Measurements from ENCODE around the gene HIF1A. TPM values are rescaled to one million over a fixed set of nuclear protein-coding genes. Genes with fewer than 3 reads are reported as not detected.

The HIF1A gene
- total and polyA plus RNA-seq, 2 donors (not counting 3 experiments of a cell fraction or from before 2014, with no cell fraction given): 58.3 to 179 TPM

GRCh38 chr14:61655777-61656176 lies 39.5 kb upstream of the HIF1A start:
- H3K36me3 ChIP-seq (ENCODE audit: control insufficient read depth in 2 of 2, extremely low read depth in 1 of 2, insufficient read depth in 2 of 2, low read length in 2 of 2): no peaks in the 10 kb centered on the region
- POLR2A ChIA-PET: interaction anchor here (0.7 kb wide), 1 partner anchor 86 kb away, joined by 3 read pairs; no protein-coding TSS in a partner anchor
- H3K79me2 ChIP-seq (ENCODE audit: control insufficient read depth, insufficient read depth, low read length): no peaks in the 10 kb centered on the region
- H2AFZ ChIP-seq (ENCODE audit: low read depth, low read length): no peak overlapping the region
- no peak overlapping the region for H3K27ac ChIP-seq (ENCODE audit: insufficient read depth, low read depth, low read length)
- H4K20me1 ChIP-seq (replicated peaks; ENCODE audit: control insufficient read depth, extremely low read depth, insufficient read depth, low read length): no peaks in the 10 kb centered on the region
- no peak overlapping the region for H3K4me2 ChIP-seq (ENCODE audit: insufficient read depth, low read length)
- no peak for TF ChIP-seq POLR2A (IDR thresholded peaks at IDR 0.05; ENCODE audit: low read depth, low read length)
- no peak for TF ChIP-seq CTCF (IDR thresholded peaks at IDR 0.05; ENCODE audit: extremely low read depth in 1 of 2, insufficient read depth in 1 of 2, low read depth in 1 of 2, low read length in 2 of 2)
- no peak for TF ChIP-seq MAX (IDR thresholded peaks at IDR 0.05; ENCODE audit: insufficient read depth, insufficient read length)
- TF ChIP-seq FOS (IDR thresholded peaks at IDR 0.05; ENCODE audit: borderline replicate concordance, insufficient read depth, low read length): no peak
- no peak for TF ChIP-seq EZH2 (IDR thresholded peaks at IDR 0.05; ENCODE audit: borderline replicate concordance, low read depth, low read length, severe bottlenecking)
- no peak for TF ChIP-seq POLR2AphosphoS5 (IDR thresholded peaks at IDR 0.05; ENCODE audit: insufficient read depth, low read depth, low read length)
- TF ChIP-seq GATA2 (IDR thresholded peaks at IDR 0.05; ENCODE audit: insufficient read depth, insufficient read length, low read depth, low read length): no peak
- TF ChIP-seq JUN (IDR thresholded peaks at IDR 0.05; ENCODE audit: borderline replicate concordance, insufficient read depth, insufficient read length, low read depth): no peak
- TF ChIP-seq MYC (IDR thresholded peaks at IDR 0.05; ENCODE audit: low read depth, low read length): no peak
- H3K27me3 ChIP-seq (ENCODE audit: control insufficient read depth in 2 of 2, insufficient read depth in 2 of 2, low read length in 2 of 2): no peaks in the 10 kb centered on the region
- H3K4me1 ChIP-seq (ENCODE audit: control insufficient read depth, extremely low read depth, insufficient read depth, low read length): peaks cover 26% of the 10 kb centered on the region
- H3K9me1 ChIP-seq (replicated peaks; ENCODE audit: control insufficient read depth, extremely low read depth, insufficient read depth, low read length): no peaks in the 10 kb centered on the region
- FAIRE-seq (no peak), DNase-seq (ENCODE audit: low read depth, low spot score) (no peak)
- dilution Hi-C loops (cut with MboI; ENCODE audit: extremely low pct_ligation_motif_present, low sequenced_read_pairs) (no loop called here), intact Hi-C loops (cut with micrococcal nuclease) (no loop called here)
- CTCF ChIA-PET: interaction anchor here (1.6 kb wide), 1 partner anchor 18 kb away, joined by 4 read pairs; no protein-coding TSS in a partner anchor
- no peak overlapping the region for H3K9ac ChIP-seq (replicated peaks; ENCODE audit: extremely low read depth, insufficient read depth, low read length)
- BruUV-seq (replicated peaks): no TSS peak
- H3K9me3 ChIP-seq (replicated peaks; ENCODE audit: control insufficient read depth, insufficient read depth, low read length): no peaks in the 10 kb centered on the region
- no peak overlapping the region for H3K4me3 ChIP-seq (replicated peaks in 1 of 3; ENCODE audit: insufficient read depth in 1 of 3, low read depth in 1 of 3, low read length in 3 of 3)
